D721Med (cell line): ENCODE results near the gene TPCN1.

ENCODE experiments used
- DNase-seq: peaks from one replicate; pipeline ENCODE4 v3.0.0; 2011; ENCODE audit warnings: low spot score; ENCODE audit not compliant: insufficient read length
- FAIRE-seq: peaks from 2 replicates; lab custom pipeline; 2011; peaks lifted over from hg19 to GRCh38; lab: Jason Lieb, UNC
- CTCF ChIP-seq: IDR thresholded peaks from 2 replicates; pipeline ENCODE4 v1.5.1; 2012; ENCODE audit warnings: mild to moderate bottlenecking, control low read depth; ENCODE audit not compliant: insufficient read depth; ENCODE audit errors: missing control alignments

Gene TPCN1

GRCh38 chr12:113276946-113277500 is 55.8 kb downstream of the TPCN1 start:
- no peak for TF ChIP-seq CTCF
- DNase-seq: no peak
- no peak for FAIRE-seq

GRCh38 chr12:113277511-113277910 is 56.2 kb downstream of the TPCN1 start:
- DNase-seq: no peak
- no peak for FAIRE-seq
- no peak for TF ChIP-seq CTCF

- DNase-seq: no peak
- FAIRE-seq: no peak
- TF ChIP-seq CTCF: no peak
Measured at GRCh38 chr12:113278141-113278540, 56.9 kb downstream of the TPCN1 start.

GRCh38 chr12:113278633-113279032 is 57.4 kb downstream of the TPCN1 start:
- no peak for DNase-seq
- FAIRE-seq: no peak
- TF ChIP-seq CTCF: no peak

GRCh38 chr12:113284751-113285150 is 63.5 kb downstream of the TPCN1 start:
- TF ChIP-seq CTCF: no peak
- no peak for DNase-seq
- no peak for FAIRE-seq

GRCh38 chr12:113285679-113286610 is 64.7 kb downstream of the TPCN1 start:
- no peak for DNase-seq
- no peak for TF ChIP-seq CTCF
- no peak for FAIRE-seq

GRCh38 chr12:113286712-113287111 is 65.4 kb downstream of the TPCN1 start:
- DNase-seq: no peak
- TF ChIP-seq CTCF: no peak
- no peak for FAIRE-seq
